Measurements from ENCODE around the gene MRTO4. TPM values are rescaled to one million over a fixed set of nuclear protein-coding genes. Genes with fewer than 3 reads are reported as not detected.

Gene MRTO4
- total RNA-seq, 1 donor from 2014 or later = 17.7 TPM

GRCh38 chr1:19220080-19220846 lies 31.3 kb upstream of the MRTO4 start:
- no peak overlapping the region for H3K27ac Mint-ChIP-seq (ENCODE audit: unreplicated experiment)

GRCh38 chr1:19220991-19221390 lies 30.6 kb upstream of the MRTO4 start:
- Mint-ChIP-seq H3K4me1 (ENCODE audit: low read depth) (peaks cover 4% of the 10 kb centered on the region), H3K27me3 (ENCODE audit: low read depth) (no peaks in the 10 kb centered on the region), H3K27ac (ENCODE audit: unreplicated experiment) (no peak overlapping the region), H3K4me3 (ENCODE audit: unreplicated experiment) (no peak overlapping the region), H3K9me3 (ENCODE audit: low read depth) (no peaks in the 10 kb centered on the region), H3K36me3 (ENCODE audit: low read depth) (peaks cover 44% of the 10 kb centered on the region)
- no peak for DNase-seq (ENCODE audit: low spot score)
- TF ChIP-seq CTCF (IDR thresholded peaks at IDR 0.05) = no peak

More at GRCh38 chr1:19220080-19220846, 31.3 kb upstream of the MRTO4 start:
- peaks cover 4% of the 10 kb centered on the region for H3K4me1 Mint-ChIP-seq (ENCODE audit: low read depth)
- H3K27me3 Mint-ChIP-seq (ENCODE audit: low read depth) = no peaks in the 10 kb centered on the region
- TF ChIP-seq CTCF (IDR thresholded peaks at IDR 0.05) = no peak
- peaks cover 41% of the 10 kb centered on the region for H3K36me3 Mint-ChIP-seq (ENCODE audit: low read depth)
- no peak overlapping the region for H3K4me3 Mint-ChIP-seq (ENCODE audit: unreplicated experiment)
- no peaks in the 10 kb centered on the region for H3K9me3 Mint-ChIP-seq (ENCODE audit: low read depth)
- no peak for DNase-seq (ENCODE audit: low spot score)

- Mint-ChIP-seq H3K4me1 (ENCODE audit: low read depth) (peaks cover 4% of the 10 kb centered on the region), H3K9me3 (ENCODE audit: low read depth) (no peaks in the 10 kb centered on the region), H3K4me3 (ENCODE audit: unreplicated experiment) (no peak overlapping the region), H3K36me3 (ENCODE audit: low read depth) (peaks cover 47% of the 10 kb centered on the region), H3K27ac (ENCODE audit: unreplicated experiment) (peak overlapping the region; percentile 22), H3K27me3 (ENCODE audit: low read depth) (no peaks in the 10 kb centered on the region)
- no peak for DNase-seq (ENCODE audit: low spot score)
- TF ChIP-seq CTCF (IDR thresholded peaks at IDR 0.05) = no peak
These were observed 29.0 kb upstream of the MRTO4 start for GRCh38 chr1:19222573-19222972.

DNA sequence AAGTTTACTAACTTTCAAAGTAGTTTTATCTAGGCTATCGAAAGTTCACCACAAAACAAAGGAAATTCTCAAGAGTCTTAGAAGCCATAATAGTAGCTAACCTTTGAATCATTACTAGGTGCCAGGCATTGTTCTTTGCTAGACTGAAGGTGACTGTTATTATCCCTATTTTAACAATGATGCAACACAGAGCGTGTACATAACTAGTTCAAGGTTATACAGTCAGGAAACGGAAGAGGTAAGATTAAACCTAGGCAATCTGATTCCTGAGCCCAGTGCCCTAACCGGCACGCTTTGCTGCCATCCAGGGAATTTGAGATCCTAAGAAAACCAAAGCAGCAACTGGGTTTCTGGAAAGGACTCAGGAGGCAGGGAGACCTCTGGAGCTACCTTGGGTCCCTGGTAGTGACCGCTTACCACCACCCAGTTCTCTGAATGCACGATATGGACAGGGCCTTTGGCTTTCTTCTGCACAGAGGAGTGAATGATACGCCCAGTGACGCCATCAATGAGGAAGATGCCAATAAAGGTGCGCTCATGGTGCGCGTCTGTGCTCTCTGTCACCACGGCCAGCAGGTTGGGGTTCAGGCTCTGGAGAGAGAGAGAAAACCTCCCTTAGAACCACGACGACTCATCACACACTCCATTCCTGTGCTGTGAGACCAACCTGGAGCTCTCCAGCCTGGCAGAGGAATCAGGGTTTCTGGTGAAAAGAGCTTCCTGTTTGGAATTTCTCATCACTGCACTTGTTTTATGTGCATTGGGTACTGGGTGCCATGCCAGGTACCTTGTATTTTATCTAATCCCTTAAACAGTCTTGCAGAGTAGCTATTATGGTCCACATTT lies 28.4 kb upstream of the MRTO4 start:
- no peak for TF ChIP-seq CTCF (IDR thresholded peaks at IDR 0.05)
- H3K9me3 Mint-ChIP-seq (ENCODE audit: low read depth) = no peaks in the 10 kb centered on the region
- no peaks in the 10 kb centered on the region for H3K27me3 Mint-ChIP-seq (ENCODE audit: low read depth)
- no peak overlapping the region for H3K27ac Mint-ChIP-seq (ENCODE audit: unreplicated experiment)
- H3K4me1 Mint-ChIP-seq (ENCODE audit: low read depth) = peaks cover 4% of the 10 kb centered on the region
- DNase-seq (ENCODE audit: low spot score) = no peak
- H3K36me3 Mint-ChIP-seq (ENCODE audit: low read depth) = peaks cover 47% of the 10 kb centered on the region
- H3K4me3 Mint-ChIP-seq (ENCODE audit: unreplicated experiment) = no peak overlapping the region

DNA sequence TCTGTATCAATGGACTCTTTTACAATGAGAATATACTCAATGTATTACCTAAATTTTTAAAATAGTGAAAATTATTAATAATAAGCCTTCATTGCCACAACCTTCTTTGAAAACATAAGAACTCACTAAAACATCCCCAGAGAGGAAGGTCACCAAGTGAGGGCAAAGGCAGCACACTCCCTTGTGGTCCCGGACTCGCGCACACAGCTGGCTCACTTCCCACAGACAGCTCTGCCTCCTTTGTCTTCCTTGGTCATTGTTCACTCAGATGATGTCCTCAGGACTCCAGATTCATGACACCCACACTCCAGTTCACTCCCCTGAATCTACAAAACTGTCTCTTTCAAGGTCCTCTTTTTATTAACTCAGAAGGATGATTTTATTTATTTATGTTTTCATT lies 22.4 kb upstream of the MRTO4 start:
- peaks cover 39% of the 10 kb centered on the region for H3K36me3 Mint-ChIP-seq (ENCODE audit: low read depth)
- no peak overlapping the region for H3K4me3 Mint-ChIP-seq (ENCODE audit: unreplicated experiment)
- no peak overlapping the region for H3K27ac Mint-ChIP-seq (ENCODE audit: unreplicated experiment)
- TF ChIP-seq CTCF (IDR thresholded peaks at IDR 0.05) = no peak
- H3K9me3 Mint-ChIP-seq (ENCODE audit: low read depth) = no peaks in the 10 kb centered on the region
- H3K27me3 Mint-ChIP-seq (ENCODE audit: low read depth) = no peaks in the 10 kb centered on the region
- peaks cover 8% of the 10 kb centered on the region for H3K4me1 Mint-ChIP-seq (ENCODE audit: low read depth)
- no peak for DNase-seq (ENCODE audit: low spot score)
